HG03521 (cell line): ENCODE results near the gene RAB41.
"Not testable (repeated sequence)": the region's sequence is repeated elsewhere in the genome, so short reads cannot be mapped to it uniquely, and the experiment has no call there.

Source experiments
- ATAC-seq: cut with Tn5 transposase; IDR thresholded peaks from one replicate; pipeline ENCODE4 v1.9.1; 2021; ENCODE audit warnings: mild to moderate bottlenecking, moderate library complexity; ENCODE audit not compliant: unreplicated experiment

Gene RAB41

DNA sequence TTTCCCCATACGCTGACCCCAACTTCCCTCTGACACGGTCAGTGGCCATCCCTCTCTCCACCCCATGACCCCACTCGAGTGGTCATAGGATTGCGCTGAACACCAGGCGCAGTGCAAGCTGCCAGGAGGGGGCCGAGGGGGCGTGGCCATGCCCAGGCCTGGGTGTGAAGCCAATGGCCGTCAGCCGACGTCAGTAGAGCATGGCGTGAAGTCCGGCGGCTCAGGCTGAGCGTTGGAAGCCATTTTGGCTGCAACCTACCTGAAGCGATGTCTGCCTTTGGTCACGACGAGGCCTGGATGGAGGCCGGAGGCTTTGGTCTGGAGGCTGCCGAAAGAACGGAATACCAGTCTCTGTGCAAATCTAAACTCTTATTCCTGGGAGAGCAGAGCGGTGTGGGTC lies at the start of gene RAB41:
Gene RAB41 (plus strand): TSS at position 222 of the 400 bp plus-strand sequence. CDS start 46 bp downstream, at position 268.
- no peak for ATAC-seq

DNA sequence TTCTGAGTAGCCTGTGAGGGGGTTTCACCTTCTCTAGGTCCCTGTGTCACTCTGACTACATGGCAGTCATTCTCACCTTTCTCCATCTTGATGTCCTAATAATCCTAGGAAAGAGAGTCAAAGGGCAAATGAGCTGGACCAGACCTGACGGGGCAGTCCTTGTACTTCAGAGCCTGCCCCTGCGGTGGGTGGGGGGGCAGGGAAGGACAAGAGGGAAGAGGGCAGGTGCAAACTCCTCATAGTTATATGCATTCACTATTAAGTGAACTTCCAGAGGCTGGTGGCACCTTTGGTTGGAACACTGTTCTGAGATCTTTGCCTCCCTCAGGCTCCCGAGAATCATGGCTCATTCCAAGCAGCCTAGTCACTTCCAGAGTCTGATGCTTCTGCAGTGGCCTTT lies 47.6 kb upstream of the RAB41 start, which contains the start of gene AWAT1:
Gene AWAT1 (plus strand): TSS at position 301 of the 400 bp plus-strand sequence. CDS start 41 bp downstream, at position 342.
- ATAC-seq = no peak

DNA sequence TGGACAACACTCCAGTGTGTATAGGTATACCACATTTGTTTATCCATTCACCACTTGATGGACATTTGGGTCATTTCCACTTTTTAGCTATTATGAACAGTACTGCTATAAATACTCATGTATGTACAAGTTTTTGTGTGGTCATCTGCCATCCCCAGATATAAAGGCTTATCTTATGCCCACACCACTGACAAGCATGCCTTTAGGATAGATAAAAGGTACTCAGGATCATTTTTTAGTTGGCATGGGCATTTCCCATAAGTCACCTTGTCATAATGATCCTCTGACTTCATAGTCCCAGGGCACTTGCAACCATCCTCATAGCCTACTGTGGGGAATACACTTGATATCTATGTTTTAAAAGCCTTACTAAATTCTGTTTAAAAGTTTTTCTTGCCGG lies 41.2 kb upstream of the RAB41 start:
- no peak for ATAC-seq

GRCh38 chrX:70241501-70241900 lies 40.5 kb upstream of the RAB41 start:
- ATAC-seq = no peak

DNA sequence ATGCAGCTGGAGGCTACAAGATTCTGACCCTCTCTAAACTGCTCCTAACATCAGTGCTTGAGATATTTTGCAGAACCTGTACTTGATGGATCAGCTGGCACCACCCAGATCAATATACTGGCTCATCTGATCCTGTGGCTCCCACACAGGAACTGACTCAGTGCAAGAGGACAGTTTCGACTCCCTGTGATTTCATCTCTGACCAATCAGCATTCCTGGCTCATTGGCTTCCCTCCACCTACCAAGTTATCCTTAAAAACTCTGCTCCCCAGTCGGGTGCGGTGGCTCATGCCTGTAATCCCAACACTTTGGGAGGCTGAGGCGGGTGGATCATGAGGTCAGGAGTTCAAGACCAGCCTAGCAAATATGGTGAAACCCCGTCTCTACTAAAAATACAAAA lies 38.4 kb upstream of the RAB41 start:
- ATAC-seq = not testable (repeated sequence)

DNA sequence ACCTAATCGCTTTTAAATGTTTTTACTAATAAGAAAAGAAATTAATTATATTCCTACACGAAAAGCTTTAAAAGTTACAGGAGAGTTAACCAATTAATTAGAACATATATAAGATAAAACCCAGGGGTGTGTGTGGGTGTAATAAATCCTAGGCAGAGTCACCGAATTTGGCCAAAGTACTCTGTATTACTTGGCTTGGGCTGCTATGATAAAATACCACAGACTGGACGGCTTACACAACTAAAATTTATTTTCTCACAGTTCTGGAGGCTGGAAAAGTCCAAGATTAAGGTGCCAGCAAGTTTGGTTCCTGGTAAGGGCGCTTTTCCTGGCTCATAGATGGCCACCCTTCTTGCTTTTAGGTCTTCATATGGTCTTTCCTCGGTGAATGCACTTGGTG lies 37.1 kb upstream of the RAB41 start:
- no peak for ATAC-seq

- ATAC-seq = no peak
These were observed 34.7 kb upstream of the RAB41 start for GRCh38 chrX:70247252-70247651.

DNA sequence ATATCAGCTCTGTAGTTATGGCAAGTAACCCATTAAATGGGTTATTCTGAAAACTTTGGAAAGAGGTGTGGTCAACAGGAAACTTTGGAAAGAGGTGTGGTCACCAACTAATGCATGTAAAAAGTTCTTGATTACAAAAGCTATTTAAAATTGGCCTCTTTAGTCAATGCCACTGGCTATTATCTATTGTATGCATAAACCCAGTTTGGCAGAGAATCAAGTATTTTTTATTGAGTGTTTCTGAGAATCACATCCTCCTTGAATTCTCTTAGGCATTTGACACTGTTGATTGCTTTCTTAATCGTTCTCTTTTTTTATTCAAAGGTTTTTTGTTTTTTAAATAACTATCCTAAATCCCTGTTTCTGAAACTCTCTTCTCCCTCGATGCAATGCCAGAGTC lies 29.5 kb upstream of the RAB41 start:
- ATAC-seq = no peak

DNA sequence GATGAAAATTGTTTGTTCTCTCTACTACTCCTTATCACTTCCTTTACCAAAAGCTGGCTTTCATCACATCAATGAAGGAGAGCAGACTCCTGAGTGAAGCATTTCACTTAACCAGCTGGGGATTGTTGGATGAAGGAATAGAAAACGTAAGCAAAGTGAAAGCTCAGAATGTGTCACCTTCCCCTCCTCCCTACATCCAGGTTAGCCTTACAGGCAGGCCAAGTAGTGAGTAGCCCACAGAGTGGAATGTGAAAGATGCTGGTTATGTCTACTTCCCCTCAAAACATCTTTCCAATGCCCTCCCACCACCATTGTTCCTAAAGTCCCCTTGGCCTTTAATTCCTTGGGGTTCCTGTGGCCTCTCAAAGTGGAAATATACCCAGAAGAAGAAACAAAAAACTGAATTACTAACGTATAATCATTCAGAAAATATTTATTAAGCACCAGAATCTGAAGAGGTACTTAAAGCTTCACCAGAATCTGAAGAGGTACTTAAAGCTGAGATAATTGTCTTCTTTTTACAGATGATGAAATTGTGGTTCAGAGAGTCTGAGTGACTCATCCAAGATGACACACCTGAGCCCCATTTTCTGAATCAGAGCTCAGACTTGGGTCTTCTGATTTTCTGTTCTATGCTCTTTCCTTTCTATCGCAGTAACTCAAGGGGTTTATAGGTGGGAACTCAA lies 28.5 kb upstream of the RAB41 start:
- no peak for ATAC-seq

- ATAC-seq = no peak
These were observed 27.9 kb upstream of the RAB41 start for GRCh38 chrX:70254063-70254400.

GRCh38 chrX:70254909-70255308 lies 27.1 kb upstream of the RAB41 start:
- no peak for ATAC-seq

- ATAC-seq = no peak
These were observed 26.5 kb upstream of the RAB41 start for GRCh38 chrX:70255452-70255851.

DNA sequence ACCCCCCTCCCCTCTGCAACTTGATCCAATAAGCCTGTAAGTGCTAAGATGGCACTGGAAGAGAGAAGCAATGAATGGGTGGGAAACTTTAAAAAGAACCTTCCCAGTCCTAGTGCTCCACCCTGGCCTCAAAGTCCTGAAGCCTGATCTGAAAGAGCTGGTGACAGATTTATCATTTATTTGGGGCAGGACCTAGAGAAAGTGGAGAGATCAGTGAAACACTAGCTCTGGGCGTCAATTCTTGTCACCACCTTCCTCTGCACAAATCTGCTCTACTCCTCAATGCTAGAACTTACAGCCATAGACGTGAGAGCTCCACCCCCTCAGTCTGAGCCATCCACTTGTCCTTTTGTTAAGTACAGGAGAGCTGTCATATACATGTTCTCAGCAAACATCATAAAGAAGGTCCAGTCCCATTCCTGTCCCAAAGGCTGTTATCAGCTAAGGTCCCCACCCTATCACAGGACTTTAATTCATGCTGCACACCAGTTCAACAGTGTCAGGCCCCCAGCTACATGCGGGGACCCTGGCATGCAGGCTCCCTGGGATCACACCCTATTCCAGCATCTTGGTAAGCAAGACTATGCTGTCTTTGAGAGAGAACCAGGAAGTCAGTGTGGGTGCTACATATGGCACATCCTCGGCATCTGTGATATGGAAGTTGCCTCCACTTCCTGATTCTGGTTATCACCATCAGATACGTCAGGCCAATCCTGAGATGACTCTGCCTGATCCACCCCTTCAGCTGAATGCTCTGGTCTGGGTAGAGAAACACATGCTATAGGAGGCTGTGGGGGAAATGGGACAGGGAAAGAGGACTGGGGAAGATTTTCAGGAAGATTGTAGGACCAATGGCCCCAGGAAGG lies 24.3 kb upstream of the RAB41 start:
- no peak for ATAC-seq

DNA sequence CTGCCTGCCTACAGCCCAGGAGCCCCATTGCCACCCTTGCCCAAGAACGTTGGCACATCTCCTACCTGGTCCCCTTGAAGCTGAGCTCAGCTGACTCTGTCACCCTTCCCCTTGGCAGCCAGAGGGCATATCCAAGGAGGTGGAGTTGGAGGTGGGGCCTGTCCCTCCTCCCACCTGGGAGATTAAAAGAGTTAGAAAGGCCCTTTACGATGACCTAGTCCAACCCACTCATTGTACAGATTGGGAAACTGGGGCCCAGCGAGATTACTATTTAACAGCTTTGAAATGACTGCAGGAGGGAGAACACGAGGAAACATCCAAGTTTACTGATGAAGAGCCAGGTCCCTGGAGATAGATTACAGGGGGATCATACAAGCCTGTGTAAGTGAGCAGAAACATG lies 21.9 kb upstream of the RAB41 start, which contains the start of gene P2RY4:
Gene P2RY4 (minus strand): TSS at position 101 of the 400 bp plus-strand sequence. CDS start 580 bp downstream, outside the sequence.
- ATAC-seq = no peak

DNA sequence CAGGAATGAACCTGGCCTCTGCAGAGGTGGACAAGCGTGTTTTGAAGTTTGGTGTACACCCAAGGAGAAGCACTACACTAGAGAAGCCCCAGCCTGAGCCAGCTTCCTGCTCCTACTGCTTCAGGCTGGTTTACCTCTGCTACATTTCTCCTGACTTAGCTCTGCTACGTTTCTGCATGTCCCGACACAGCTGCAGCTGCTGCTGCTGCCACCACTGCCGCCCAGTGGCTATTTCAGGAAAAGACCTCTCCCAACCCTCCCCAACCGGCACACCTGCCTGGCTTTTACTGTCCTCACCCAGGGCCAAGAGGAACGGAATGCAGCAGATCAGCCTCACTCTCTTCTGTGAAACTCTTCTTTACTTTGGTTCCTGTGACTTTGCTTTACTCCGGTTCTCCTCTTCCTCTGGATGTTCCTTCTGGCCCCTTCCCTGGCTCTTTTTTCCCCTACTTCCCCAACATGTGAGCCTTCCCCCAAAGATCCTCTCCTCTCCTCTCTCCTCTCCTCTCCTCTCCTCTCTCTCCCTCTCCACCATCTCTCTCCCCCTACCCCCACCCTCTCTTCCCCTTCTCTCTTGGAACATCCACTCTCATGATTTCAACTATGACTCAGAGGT lies 18.9 kb upstream of the RAB41 start:
- ATAC-seq = no peak

- no peak for ATAC-seq
These were observed 17.2 kb upstream of the RAB41 start for GRCh38 chrX:70264784-70265183.

GRCh38 chrX:70268034-70268433 lies 13.9 kb upstream of the RAB41 start, which contains the start of gene ARR3:
ARR3 (plus strand) TSS chrX:70268334; CDS start chrX:70269386, 1,052 bp downstream.
- ATAC-seq = no peak

- ATAC-seq = not testable (repeated sequence)
These were observed 7.9 kb upstream of the RAB41 start for GRCh38 chrX:70274029-70274428.

DNA sequence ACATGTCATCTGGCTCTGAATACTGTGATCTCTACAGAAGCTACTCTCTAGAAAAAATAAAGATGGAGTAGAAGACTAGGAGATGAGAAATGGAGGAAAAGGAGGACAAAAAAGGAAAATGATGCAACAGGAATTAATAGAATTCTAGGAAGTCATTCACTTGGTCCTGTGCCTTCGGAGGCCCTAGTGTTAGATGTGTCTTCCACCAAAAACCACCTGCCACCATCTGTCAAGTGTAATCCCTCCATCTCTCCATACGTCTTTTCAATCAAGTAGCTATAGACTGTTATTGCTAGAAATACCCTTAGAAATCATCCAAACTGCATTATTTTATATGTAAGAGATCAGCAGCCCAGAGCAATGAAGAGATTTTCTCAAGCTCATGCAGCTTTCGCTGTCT lies 2.9 kb upstream of the RAB41 start:
- no peak for ATAC-seq

- ATAC-seq = no peak
These were observed 1.4 kb upstream of the RAB41 start for GRCh38 chrX:70280573-70280972.

- no peak for ATAC-seq
These were observed 7.3 kb downstream of the RAB41 start for GRCh38 chrX:70289168-70289792.
